ENCODE measurements around the gene SUCNR1.
"Not testable (repeated sequence)": the region's sequence is repeated elsewhere in the genome, so short reads cannot be mapped to it uniquely, and the experiment has no call there.

Gene SUCNR1

GRCh38 chr3:151900884-151901643, 27.6 kb downstream of the SUCNR1 start:
- DNase-seq, result no peak

GRCh38 chr3:151901644-151902285, 28.3 kb downstream of the SUCNR1 start:
- no peak for DNase-seq

- no peak for DNase-seq
Measured at GRCh38 chr3:151903501-151903991, 30.1 kb downstream of the SUCNR1 start.

GRCh38 chr3:151905647-151906046, 32.2 kb downstream of the SUCNR1 start:
- no peak for DNase-seq

GRCh38 chr3:151906751-151907150, 33.3 kb downstream of the SUCNR1 start:
- no peak for DNase-seq

- DNase-seq, result no peak
Measured at GRCh38 chr3:151908399-151908798, 35.0 kb downstream of the SUCNR1 start.

GRCh38 chr3:151909681-151910405, 36.4 kb downstream of the SUCNR1 start:
- no peak for DNase-seq

- no peak for DNase-seq
Measured at GRCh38 chr3:151911462-151911861, 38.0 kb downstream of the SUCNR1 start.

GRCh38 chr3:151912028-151912427, 38.6 kb downstream of the SUCNR1 start:
- DNase-seq, result no peak

GRCh38 chr3:151916781-151917180, 43.3 kb downstream of the SUCNR1 start:
- no peak for DNase-seq

- DNase-seq, result peak; percentile 15 to 80 (median 22)
Measured at GRCh38 chr3:151918253-151919029, 45.0 kb downstream of the SUCNR1 start.

GRCh38 chr3:151919030-151919328, 45.5 kb downstream of the SUCNR1 start:
- no peak for DNase-seq

- DNase-seq, result no peak
Measured at GRCh38 chr3:151919446-151919845, 46.0 kb downstream of the SUCNR1 start.

GRCh38 chr3:151923901-151924300, 50.5 kb downstream of the SUCNR1 start:
- DNase-seq, result no peak

- DNase-seq, result no peak
Measured at GRCh38 chr3:151924753-151925152, 51.3 kb downstream of the SUCNR1 start.

- no peak for DNase-seq
Measured at GRCh38 chr3:151925419-151925818, 52.0 kb downstream of the SUCNR1 start.

- DNase-seq, result no peak
Measured at GRCh38 chr3:151925876-151926275, 52.4 kb downstream of the SUCNR1 start.

- no peak for DNase-seq
Measured at GRCh38 chr3:151926956-151927355, 53.5 kb downstream of the SUCNR1 start.

- not testable (repeated sequence) for DNase-seq
Measured at GRCh38 chr3:151927915-151928525, 54.6 kb downstream of the SUCNR1 start.

- no peak for DNase-seq
Measured at GRCh38 chr3:151931171-151931570, 57.7 kb downstream of the SUCNR1 start.

GRCh38 chr3:151933234-151933853, 59.9 kb downstream of the SUCNR1 start:
- no peak for DNase-seq
